ENCODE data around the gene TTN.
A peak's percentile ranks its signal among the peaks of the same experiment; 100 is the strongest.
"Not testable (repeated sequence)": the region's sequence is repeated elsewhere in the genome, so short reads cannot be mapped to it uniquely, and the experiment has no call there.

The TTN gene

GRCh38 chr2:178530131-178530530 lies 277.1 kb downstream of the TTN start:
- no peak for DNase-seq (ENCODE audit: low spot score)

- DNase-seq (ENCODE audit: low spot score): no peak
These were observed 278.0 kb downstream of the TTN start for GRCh38 chr2:178529194-178529593.

GRCh38 chr2:178528647-178529046 lies 278.6 kb downstream of the TTN start:
- DNase-seq (ENCODE audit: low spot score): no peak

GRCh38 chr2:178527592-178527991 lies 279.6 kb downstream of the TTN start:
- DNase-seq (ENCODE audit: low spot score): no peak

GRCh38 chr2:178526256-178526655 lies 281.0 kb downstream of the TTN start:
- no peak for DNase-seq (ENCODE audit: low spot score)

- not testable (repeated sequence) for DNase-seq (ENCODE audit: low spot score)
These were observed 281.8 kb downstream of the TTN start for GRCh38 chr2:178525460-178525859.

- not testable (repeated sequence) for DNase-seq (ENCODE audit: low spot score)
These were observed 282.2 kb downstream of the TTN start for GRCh38 chr2:178525010-178525409.

- DNase-seq (ENCODE audit: low spot score): no peak
These were observed 283.6 kb downstream of the TTN start for GRCh38 chr2:178523596-178524134.

GRCh38 chr2:178522950-178523595 lies 284.1 kb downstream of the TTN start:
- peak; percentile 85 for DNase-seq (ENCODE audit: low spot score)

- DNase-seq (ENCODE audit: low spot score): no peak
These were observed 285.7 kb downstream of the TTN start for GRCh38 chr2:178521304-178522150.

- no peak for DNase-seq (ENCODE audit: low spot score)
These were observed 289.7 kb downstream of the TTN start for GRCh38 chr2:178517496-178517895.

- no peak for DNase-seq (ENCODE audit: low spot score)
These were observed 292.6 kb downstream of the TTN start for GRCh38 chr2:178514664-178515063.

- DNase-seq (ENCODE audit: low spot score): no peak
These were observed 293.3 kb downstream of the TTN start for GRCh38 chr2:178513876-178514275.

GRCh38 chr2:178512484-178512883 lies 294.7 kb downstream of the TTN start:
- no peak for DNase-seq (ENCODE audit: low spot score)

- DNase-seq (ENCODE audit: low spot score): no peak
These were observed 296.8 kb downstream of the TTN start for GRCh38 chr2:178510384-178510783.

- DNase-seq (ENCODE audit: low spot score): no peak
These were observed 298.6 kb downstream of the TTN start for GRCh38 chr2:178508646-178509045.

GRCh38 chr2:178506949-178507348 lies 300.3 kb downstream of the TTN start:
- DNase-seq (ENCODE audit: low spot score): no peak

GRCh38 chr2:178506524-178506923 lies 300.7 kb downstream of the TTN start:
- DNase-seq (ENCODE audit: low spot score): no peak

GRCh38 chr2:178506101-178506500 lies 301.1 kb downstream of the TTN start:
- DNase-seq (ENCODE audit: low spot score): no peak

GRCh38 chr2:178502751-178503150 lies 304.5 kb downstream of the TTN start:
- no peak for DNase-seq (ENCODE audit: low spot score)

- DNase-seq (ENCODE audit: low spot score): no peak
These were observed 307.6 kb downstream of the TTN start for GRCh38 chr2:178499640-178500039.

GRCh38 chr2:178498137-178498536 lies 309.1 kb downstream of the TTN start:
- DNase-seq (ENCODE audit: low spot score): no peak

GRCh38 chr2:178496049-178496448 lies 311.2 kb downstream of the TTN start:
- no peak for DNase-seq (ENCODE audit: low spot score)
